Inferior parietal cortex (tissue), 1 donor: ENCODE results near the gene RINT1.
"Not testable (repeated sequence)": the region's sequence is repeated elsewhere in the genome, so short reads cannot be mapped to it uniquely, and the experiment has no call there.

ENCODE experiments used
- DNase-seq: peaks from one replicate; pipeline ENCODE4 v3.0.0-alpha.2; 2016; ENCODE audit errors: extremely low spot score

RINT1 gene

GRCh38 chr7:105532709-105533460 lies 884 bp downstream of the RINT1 start:
- no peak for DNase-seq

DNA sequence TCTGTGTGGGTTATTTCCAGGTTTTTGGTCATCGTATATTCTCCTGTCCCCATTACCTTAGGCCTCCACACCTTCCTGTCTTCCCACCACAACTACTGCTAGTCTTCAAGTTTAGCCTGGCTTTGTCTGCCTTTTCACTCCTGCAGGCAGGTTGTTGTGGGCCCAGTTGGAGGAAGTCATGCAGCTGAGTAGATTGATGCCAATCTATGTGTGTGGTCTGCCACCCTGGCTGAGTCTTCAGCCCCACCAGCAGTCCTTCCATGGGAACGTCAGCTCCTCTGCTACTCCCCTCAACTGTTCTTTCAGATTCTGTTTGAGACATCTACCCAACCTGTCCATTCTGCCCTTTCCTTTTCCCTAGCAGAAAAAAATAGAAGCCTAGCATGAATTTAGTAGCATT lies 6.3 kb downstream of the RINT1 start:
- no peak for DNase-seq

- no peak for DNase-seq
Measured at GRCh38 chr7:105559926-105560325, 27.9 kb downstream of the RINT1 start.

- DNase-seq: no peak
Measured at GRCh38 chr7:105565190-105565589, 33.2 kb downstream of the RINT1 start.

GRCh38 chr7:105567024-105567423 lies 35.0 kb downstream of the RINT1 start:
- DNase-seq: no peak

- no peak for DNase-seq
Measured at GRCh38 chr7:105567821-105568220, 35.8 kb downstream of the RINT1 start.

- DNase-seq: no peak
Measured at GRCh38 chr7:105571891-105572290, 39.9 kb downstream of the RINT1 start.

DNA sequence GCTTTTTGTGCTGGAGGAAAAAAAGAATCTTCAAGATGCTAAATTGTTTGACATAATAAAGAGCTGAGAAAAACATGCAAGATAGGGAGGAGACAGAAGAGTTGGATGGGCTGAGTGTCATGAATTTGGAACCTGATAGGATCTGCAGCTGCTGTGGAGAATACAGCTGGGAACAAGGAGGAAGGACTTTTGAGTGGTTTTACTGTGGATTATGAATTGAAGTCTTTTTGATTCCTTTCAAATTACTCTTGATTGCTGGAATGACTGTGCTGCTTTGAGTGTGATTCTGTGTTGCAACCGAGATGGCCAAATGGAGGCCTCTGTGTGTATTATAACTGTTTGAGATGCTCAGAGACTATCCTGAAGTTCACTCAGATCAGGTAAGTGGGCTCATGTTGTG lies 45.2 kb downstream of the RINT1 start:
- DNase-seq: no peak

- no peak for DNase-seq
Measured at GRCh38 chr7:105578496-105578895, 46.5 kb downstream of the RINT1 start.

- DNase-seq: no peak
Measured at GRCh38 chr7:105580022-105580740, 48.2 kb downstream of the RINT1 start.

- peak; percentile 67 for DNase-seq
Measured at GRCh38 chr7:105581066-105581811, 49.2 kb downstream of the RINT1 start, which contains the start of gene EFCAB10. EFCAB10 (minus strand) TSS chr7:105581493; CDS start chr7:105581463, 30 bp downstream.

DNA sequence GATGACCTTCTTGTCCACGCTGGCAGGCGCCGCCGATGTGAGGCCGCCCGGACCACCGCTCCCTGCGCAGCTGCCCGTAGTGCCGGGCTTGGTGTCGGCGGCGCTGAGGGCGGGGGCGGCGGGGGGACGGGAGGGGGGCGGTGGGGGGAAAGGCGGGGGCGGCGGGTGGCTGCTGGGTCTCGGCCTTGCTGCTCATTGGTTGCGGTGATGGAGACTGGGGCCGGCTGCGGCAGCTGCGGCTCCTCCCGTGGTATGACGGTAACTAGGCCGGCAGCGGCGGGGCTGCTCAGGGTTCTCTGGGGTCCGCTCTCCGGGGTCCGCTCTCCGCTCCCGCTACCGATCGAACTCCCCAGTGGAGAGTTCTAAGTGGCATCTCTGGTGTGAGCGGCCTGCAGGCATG lies 51.1 kb downstream of the RINT1 start:
- no peak for DNase-seq

GRCh38 chr7:105584165-105584564 lies 52.2 kb downstream of the RINT1 start:
- no peak for DNase-seq

DNA sequence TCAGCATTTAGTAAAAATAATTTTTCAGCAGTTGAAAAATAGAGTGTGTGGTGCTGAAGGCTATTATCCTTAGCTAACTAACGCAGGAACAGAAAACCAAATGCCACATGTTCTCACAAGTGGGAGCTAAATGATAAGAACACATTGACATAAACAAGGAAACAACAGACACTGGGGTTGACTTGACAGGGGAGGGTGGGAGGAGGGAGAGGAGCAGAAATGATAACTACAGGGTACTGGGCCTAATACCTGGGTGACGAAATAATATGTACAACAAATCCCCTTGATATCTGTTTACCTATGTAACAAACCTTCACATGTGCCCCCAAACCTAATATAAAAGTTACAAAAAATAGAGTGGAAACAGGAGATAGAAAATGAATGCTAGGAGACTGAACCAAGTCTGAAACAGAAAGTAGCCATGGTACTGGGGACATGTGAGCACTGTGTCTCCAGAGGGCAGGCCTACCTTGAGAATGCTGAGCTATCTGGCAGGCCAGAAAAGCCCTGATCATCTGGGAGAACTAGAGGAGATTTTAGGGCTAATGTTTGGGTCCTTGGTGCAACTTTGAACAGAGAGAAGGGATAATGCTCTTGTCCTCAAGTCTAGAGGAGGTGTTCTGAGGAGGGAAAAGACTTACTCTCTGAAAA lies 54.0 kb downstream of the RINT1 start:
- DNase-seq: no peak

DNA sequence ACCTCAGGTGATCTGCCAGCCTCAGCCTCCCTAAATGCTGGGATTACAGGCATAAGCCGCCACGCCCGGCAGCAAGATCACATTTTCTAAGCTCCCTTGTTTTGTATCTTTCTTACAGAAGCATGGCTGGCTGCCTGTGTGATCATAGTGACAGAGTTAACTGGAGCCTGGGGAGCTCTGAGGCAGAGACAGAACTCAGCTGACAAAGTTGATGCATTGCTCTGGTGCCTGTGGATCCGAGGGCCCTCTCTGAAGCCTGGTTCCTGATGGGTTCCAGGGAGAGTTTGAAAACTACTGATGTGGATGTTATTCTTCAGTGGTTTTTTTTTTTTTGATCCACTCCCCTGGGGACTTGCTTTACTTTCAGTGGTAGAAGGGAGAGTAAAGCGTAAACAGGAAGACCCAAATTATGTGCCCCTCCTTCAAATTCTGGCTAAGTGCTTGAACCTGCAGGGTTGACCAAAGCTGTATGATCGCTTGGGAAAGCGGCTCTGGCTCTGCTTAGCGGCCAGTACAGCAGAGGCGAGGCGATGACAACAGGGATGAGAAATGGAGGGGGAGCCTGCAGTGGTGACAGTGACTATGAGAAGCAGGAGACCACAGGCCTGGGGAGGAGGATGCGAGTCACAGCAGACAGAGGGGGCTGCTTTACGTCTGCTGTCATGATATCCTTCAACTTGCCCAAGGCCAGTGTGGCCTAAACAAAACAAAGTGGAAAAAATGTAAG lies 56.1 kb downstream of the RINT1 start:
- DNase-seq: no peak

GRCh38 chr7:105589356-105590077 lies 57.5 kb downstream of the RINT1 start:
- peak; percentile 90 for DNase-seq

DNA sequence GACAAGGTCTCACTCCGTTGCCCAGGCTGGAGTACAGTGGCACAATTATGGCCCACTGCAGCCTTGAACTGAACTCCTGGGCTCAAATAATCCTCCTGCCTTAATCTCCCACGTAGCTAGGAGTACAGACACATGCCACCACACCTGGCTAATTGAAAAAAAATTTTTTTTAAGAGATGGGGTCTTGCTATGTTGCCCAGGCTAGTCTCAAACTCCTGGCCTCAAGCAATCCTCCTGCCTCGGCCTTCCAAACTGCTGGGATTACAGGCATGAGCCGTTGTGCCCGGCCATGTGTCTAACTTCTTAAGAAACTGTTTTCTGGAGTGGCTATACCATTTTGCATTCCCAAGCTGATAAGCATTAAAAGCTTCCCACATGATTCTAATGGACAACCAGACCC lies 58.8 kb downstream of the RINT1 start:
- no peak for DNase-seq

DNA sequence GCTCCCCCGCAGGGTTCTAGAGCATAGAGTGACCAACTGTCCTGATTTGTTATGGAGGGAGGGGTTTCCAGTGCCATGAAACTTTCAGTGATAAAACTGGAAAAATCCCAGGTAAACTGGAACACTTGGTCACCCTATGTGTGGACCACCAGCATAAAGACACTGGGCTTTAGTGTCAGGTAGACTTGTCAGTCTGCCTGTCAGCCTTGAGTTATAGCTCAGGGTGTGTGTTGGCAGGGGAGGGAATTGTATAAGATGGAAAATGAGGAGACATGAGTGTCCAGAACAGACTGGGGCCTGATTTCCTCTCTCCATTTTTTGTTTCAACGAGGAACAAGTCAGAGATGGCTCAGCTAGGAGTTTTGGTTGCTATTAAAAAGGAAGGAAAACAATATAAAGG lies 59.5 kb downstream of the RINT1 start:
- DNase-seq: no peak

DNA sequence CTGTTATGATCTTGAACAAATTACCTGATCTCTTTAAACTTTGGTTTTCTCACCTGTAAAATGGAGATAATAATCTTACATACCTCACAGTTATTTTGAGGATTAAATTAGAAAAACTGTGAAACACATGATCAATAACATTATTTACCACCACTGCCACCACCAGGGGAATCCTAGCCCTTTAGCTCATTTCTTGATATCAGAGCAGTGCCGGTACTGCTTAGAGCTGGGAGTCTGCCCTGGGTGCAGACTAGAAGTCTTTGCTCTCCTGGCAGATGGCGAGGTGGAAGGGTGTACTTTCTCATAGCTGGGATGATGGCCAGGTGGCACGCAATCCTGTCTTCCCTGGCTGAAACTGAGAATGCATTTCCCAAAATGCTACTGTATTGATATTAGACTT lies 62.0 kb downstream of the RINT1 start:
- no peak for DNase-seq

- no peak for DNase-seq
Measured at GRCh38 chr7:105596866-105597265, 64.9 kb downstream of the RINT1 start.

DNA sequence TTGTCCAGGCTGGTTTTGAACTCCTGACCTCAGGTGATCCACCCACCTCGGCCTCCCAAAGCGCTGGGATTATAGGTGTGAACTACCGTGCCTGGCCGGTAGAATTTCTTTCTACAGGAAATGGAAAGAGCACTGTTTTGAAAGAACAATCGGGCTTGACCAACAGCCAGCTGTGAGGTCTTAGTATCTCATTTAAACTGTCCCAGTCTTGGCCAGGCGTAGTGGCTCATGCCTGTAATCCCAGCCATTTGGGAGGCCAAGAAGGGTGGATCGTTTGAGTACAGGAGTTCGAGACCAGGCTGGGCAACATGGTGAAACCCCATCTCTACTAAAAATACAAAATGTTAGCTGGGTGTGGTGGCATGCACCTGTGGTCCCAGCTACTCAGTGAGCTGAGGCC lies 67.1 kb downstream of the RINT1 start:
- DNase-seq: not testable (repeated sequence)
